ENCODE data around the gene PPP2R3B. TPM values are rescaled to one million over a fixed set of nuclear protein-coding genes. Genes with fewer than 3 reads are reported as not detected.
A peak's percentile ranks its signal among the peaks of the same experiment; 100 is the strongest.

Gene PPP2R3B
- total and polyA plus RNA-seq, 2 of the 13 experiments (the other 11 are each of a cell fraction or from before 2014, with no cell fraction given), result 17.0 to 21.4 TPM

DNA sequence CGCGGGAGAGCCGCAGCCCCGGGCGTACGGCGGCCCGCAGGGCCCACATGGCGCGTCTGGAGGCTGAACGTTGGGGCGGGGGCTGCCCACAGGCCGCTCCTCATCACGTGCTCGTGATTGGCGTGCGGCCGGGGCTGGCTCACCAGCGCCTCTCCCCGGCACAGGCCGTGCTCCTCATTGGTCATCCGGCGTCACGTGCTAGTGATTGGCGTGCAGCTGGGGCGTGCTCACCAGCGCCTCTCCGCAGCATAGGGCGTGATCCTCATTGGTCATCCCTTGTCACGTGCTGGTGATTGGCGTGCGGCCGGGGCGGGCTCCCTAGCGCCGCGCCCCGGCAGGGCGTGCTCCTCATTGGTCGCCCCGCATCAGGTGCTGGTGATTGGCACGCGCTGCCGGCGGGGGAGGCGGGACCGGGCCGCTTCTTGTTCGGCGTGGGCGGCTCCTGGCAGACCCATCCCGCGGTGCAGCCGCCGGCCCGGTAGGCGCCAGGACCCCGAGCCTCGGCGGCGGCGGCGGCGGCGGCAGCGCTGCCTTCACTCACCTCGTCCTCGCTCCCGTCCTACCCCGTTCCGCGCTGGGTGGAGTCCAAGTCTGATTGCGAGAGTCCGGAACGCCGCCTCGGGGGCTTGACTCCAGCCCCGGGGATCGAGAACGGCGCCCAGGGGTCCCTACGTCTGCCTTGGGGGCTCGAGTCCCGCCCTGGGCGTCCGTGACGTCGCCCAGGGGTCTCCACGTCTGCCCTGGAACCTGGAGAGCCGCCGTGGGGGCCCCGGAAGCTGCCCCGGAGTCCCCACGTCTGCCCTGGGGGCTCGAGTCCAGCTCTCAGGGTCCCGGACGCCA, 67.7 kb downstream of the PPP2R3B start, which contains the start of gene GTPBP6 (continued):
- TF ChIP-seq GABPB1 (CRISPR knock-in tag; IDR thresholded peaks at IDR 0.05) (peak; percentile 80; the same call in 1 of the 2 replicates), RBFOX2 (IDR thresholded peaks at IDR 0.05; ENCODE audit: low read depth, low read length) (peak; percentile 89), ATF7 (IDR thresholded peaks at IDR 0.05) (no peak), ATF7 (CRISPR knock-in tag; IDR thresholded peaks at IDR 0.05) (no peak), MED1 (CRISPR knock-in tag; IDR thresholded peaks at IDR 0.05) (peak; percentile 62), ARID2 (CRISPR knock-in tag; IDR thresholded peaks at IDR 0.05; ENCODE audit: borderline replicate concordance) (0 out of 2 replicates have a peak, but pooled peaks have one; percentile 58), ESRRA (CRISPR knock-in tag; IDR thresholded peaks at IDR 0.05; ENCODE audit: low read depth) (no peak; the same call in 1 of the 2 replicates), ZFY (CRISPR knock-in tag; IDR thresholded peaks at IDR 0.05) (peak; percentile 83), ZNF720 (CRISPR knock-in tag; IDR thresholded peaks at IDR 0.05) (no peak), ATF7-NPFF (CRISPR knock-in tag; IDR thresholded peaks at IDR 0.05; ENCODE audit: low read depth) (peak; percentile 80; the same call in 1 of the 2 replicates), POLR2G (IDR thresholded peaks at IDR 0.05; ENCODE audit: low read depth, low read length) (peak; percentile 77)
- TF ChIP-seq, protein P1, sequence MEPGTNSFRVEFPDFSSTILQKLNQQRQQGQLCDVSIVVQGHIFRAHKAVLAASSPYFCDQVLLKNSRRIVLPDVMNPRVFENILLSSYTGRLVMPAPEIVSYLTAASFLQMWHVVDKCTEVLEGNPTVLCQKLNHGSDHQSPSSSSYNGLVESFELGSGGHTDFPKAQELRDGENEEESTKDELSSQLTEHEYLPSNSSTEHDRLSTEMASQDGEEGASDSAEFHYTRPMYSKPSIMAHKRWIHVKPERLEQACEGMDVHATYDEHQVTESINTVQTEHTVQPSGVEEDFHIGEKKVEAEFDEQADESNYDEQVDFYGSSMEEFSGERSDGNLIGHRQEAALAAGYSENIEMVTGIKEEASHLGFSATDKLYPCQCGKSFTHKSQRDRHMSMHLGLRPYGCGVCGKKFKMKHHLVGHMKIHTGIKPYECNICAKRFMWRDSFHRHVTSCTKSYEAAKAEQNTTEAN (CRISPR knock-in tag; conservative IDR thresholded peaks at IDR 0.05), result 0 out of 2 replicates have a peak, but pooled peaks have one; percentile 43
- TF ChIP-seq, protein P2, sequence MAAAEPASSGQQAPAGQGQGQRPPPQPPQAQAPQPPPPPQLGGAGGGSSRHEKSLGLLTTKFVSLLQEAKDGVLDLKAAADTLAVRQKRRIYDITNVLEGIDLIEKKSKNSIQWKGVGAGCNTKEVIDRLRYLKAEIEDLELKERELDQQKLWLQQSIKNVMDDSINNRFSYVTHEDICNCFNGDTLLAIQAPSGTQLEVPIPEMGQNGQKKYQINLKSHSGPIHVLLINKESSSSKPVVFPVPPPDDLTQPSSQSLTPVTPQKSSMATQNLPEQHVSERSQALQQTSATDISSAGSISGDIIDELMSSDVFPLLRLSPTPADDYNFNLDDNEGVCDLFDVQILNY (CRISPR knock-in tag; conservative IDR thresholded peaks at IDR 0.05), result 0 out of 2 replicates have a peak, but pooled peaks have one; percentile 5
- TF ChIP-seq, protein P3, sequence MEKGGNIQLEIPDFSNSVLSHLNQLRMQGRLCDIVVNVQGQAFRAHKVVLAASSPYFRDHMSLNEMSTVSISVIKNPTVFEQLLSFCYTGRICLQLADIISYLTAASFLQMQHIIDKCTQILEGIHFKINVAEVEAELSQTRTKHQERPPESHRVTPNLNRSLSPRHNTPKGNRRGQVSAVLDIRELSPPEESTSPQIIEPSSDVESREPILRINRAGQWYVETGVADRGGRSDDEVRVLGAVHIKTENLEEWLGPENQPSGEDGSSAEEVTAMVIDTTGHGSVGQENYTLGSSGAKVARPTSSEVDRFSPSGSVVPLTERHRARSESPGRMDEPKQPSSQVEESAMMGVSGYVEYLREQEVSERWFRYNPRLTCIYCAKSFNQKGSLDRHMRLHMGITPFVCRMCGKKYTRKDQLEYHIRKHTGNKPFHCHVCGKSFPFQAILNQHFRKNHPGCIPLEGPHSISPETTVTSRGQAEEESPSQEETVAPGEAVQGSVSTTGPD (CRISPR knock-in tag; IDR thresholded peaks at IDR 0.05), result no peak
- TF ChIP-seq, protein P4, sequence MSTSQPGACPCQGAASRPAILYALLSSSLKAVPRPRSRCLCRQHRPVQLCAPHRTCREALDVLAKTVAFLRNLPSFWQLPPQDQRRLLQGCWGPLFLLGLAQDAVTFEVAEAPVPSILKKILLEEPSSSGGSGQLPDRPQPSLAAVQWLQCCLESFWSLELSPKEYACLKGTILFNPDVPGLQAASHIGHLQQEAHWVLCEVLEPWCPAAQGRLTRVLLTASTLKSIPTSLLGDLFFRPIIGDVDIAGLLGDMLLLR (CRISPR knock-in tag; IDR thresholded peaks at IDR 0.05), result no peak
- TF ChIP-seq, protein P5, sequence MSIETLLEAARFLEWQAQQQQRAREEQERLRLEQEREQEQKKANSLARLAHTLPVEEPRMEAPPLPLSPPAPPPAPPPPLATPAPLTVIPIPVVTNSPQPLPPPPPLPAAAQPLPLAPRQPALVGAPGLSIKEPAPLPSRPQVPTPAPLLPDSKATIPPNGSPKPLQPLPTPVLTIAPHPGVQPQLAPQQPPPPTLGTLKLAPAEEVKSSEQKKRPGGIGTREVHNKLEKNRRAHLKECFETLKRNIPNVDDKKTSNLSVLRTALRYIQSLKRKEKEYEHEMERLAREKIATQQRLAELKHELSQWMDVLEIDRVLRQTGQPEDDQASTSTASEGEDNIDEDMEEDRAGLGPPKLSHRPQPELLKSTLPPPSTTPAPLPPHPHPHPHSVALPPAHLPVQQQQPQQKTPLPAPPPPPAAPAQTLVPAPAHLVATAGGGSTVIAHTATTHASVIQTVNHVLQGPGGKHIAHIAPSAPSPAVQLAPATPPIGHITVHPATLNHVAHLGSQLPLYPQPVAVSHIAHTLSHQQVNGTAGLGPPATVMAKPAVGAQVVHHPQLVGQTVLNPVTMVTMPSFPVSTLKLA (IDR thresholded peaks at IDR 0.05), result peak; percentile 94
- TF ChIP-seq, protein P6, sequence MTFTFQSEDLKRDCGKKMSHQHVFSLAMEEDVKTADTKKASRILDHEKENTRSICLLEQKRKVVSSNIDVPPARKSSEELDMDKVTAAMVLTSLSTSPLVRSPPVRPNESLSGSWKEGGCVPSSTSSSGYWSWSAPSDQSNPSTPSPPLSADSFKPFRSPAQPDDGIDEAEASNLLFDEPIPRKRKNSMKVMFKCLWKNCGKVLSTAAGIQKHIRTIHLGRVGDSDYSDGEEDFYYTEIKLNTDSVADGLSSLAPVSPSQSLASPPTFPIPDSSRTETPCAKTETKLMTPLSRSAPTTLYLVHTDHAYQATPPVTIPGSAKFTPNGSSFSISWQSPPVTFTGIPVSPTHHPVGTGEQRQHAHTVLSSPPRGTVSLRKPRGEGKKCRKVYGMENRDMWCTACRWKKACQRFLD (CRISPR knock-in tag; IDR thresholded peaks at IDR 0.05; ENCODE audit: borderline replicate concordance), result 0 out of 2 replicates have a peak, but pooled peaks have one; percentile 14
- TF ChIP-seq, protein P7, sequence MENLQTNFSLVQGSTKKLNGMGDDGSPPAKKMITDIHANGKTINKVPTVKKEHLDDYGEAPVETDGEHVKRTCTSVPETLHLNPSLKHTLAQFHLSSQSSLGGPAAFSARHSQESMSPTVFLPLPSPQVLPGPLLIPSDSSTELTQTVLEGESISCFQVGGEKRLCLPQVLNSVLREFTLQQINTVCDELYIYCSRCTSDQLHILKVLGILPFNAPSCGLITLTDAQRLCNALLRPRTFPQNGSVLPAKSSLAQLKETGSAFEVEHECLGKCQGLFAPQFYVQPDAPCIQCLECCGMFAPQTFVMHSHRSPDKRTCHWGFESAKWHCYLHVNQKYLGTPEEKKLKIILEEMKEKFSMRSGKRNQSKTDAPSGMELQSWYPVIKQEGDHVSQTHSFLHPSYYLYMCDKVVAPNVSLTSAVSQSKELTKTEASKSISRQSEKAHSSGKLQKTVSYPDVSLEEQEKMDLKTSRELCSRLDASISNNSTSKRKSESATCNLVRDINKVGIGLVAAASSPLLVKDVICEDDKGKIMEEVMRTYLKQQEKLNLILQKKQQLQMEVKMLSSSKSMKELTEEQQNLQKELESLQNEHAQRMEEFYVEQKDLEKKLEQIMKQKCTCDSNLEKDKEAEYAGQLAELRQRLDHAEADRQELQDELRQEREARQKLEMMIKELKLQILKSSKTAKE (CRISPR knock-in tag; IDR thresholded peaks at IDR 0.05; ENCODE audit: borderline replicate concordance), result no peak

Data from HepG2 (cell line).